A549 treated with CORT108297 at 1 μM for 4 hours (cell line): ENCODE measurements around the gene AP3B1. TPM values are rescaled to one million over a fixed set of nuclear protein-coding genes. Genes with fewer than 3 reads are reported as not detected.

Experiments used
- total RNA-seq: library from RNA; stranded (reverse); fragments of 200-300 nt; extraction: Qiagen RNA extraction; gene quantifications from 5 replicates; pipeline ENCODE4 v1.2.3, GENCODE V29; 2022

Gene AP3B1
- 30.4 to 32.7 TPM (median 31.3 TPM) in 5 replicates for total RNA-seq

GRCh38 chr5:78294248-78295034 is at the start of gene AP3B1:
Gene AP3B1, minus strand, starts transcription at chr5:78294698. Its CDS starts 119 bp downstream, at chr5:78294579.

Other genes with a start within 250 kb of the AP3B1 start
- gene SCAMP1, start 65.9 kb upstream of the AP3B1 start, total RNA-seq: 15.9 to 28.5 TPM (median 25.3 TPM) in 5 replicates